ENCODE data around the gene KIF3A. TPM values are rescaled to one million over a fixed set of nuclear protein-coding genes. Genes with fewer than 3 reads are reported as not detected.

The KIF3A gene
- total and polyA plus RNA-seq, 2 of the 8 experiments (the other 6 are each of a cell fraction or from before 2014, with no cell fraction given): 3.1 to 13.1 TPM

DNA sequence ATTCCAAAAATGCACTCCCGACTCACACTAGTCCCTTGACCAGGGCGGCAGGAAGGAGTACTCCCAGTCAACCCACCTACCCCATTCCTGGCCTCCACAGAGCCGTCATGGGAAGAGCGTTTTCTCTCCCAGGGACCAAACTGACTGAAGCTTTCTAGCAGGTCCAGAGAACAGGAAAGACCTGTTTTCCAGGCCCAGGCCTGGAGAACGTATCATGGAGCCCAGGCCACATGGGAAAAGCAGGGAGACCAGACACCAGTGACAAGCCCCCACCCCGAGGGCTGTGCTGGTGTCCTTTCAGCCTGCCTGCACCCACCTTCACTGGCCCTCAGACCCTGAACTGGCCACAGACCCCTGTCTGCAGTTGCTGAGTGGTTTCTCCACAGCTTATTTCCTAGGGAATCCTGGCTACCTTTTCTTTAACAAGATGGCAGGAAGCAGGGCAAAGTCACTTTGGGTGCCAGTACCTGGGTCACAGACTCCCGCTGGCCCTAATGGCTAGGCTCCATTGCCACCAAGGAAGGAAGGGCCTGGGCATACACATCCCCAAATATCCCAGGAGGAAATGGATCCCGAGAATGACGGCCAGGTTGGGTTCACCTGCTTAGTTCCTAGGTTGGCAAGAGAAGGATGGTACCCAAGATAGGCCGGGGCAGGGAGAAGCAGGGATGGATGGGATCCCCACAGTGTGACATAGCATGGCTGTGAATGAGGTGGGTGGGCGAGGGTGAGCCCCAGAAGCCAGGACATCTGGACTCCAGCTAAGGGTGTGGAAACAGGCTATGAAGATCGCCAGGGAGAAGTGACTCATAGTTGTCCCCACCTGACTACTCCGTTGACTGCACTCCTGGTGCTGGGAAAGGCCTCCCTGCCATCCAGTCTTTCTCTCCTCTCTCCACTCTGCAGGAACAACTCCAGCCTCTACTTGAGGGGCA, 22.0 kb upstream of the KIF3A start:
- 85% methylated on average over 12 of the region's 13 CpGs; no CpG with 5 or more reads in 1 of the 2 experiments for WGBS, 2 experiments (ENCODE audit: extremely low coverage in 1 of 2, insufficient coverage in 1 of 2, insufficient read length in 1 of 2, insufficient replicate concordance in 2 of 2, low coverage in 1 of 2, low lambda C conversion rate in 2 of 2, missing lambda C conversion rate in 1 of 2)
- no peaks in the 10 kb centered on the region for H3K23me2 ChIP-seq (ENCODE audit: low read depth, low read length)
- no peak overlapping the region for H2AFZ ChIP-seq (ENCODE audit: low read length)
- H3K56ac ChIP-seq (replicated peaks; ENCODE audit: insufficient read length, low read depth, low read length): no peak overlapping the region
- H3K14ac ChIP-seq (ENCODE audit: insufficient read length): no peak overlapping the region
- no peak overlapping the region for H4K91ac ChIP-seq (replicated peaks; ENCODE audit: insufficient read length, low read length)
- no peaks in the 10 kb centered on the region for H3K79me2 ChIP-seq (ENCODE audit: control insufficient read depth in 1 of 2, insufficient read depth in 2 of 2, low read length in 2 of 2)
- no peak overlapping the region for H3K9ac ChIP-seq (replicated peaks in 1 of 4; ENCODE audit: extremely low read depth in 1 of 4, low read depth in 3 of 4, low read length in 3 of 4)
- ChIA-PET CTCF (ENCODE audit: partially characterized antibody) (interaction anchor here (1.0 to 18.2 kb wide), 2 partner anchors 11 to 67 kb away, joined by 5 to 322 read pairs; partner anchors contain the start of gene SHROOM1), POLR2A (ENCODE audit: partially characterized antibody) (interaction anchor here (1.3 kb wide), 1 partner anchor 17 kb away, joined by 4 read pairs; no protein-coding TSS in a partner anchor)
- no peak overlapping the region for H2AK5ac ChIP-seq (ENCODE audit: low read depth, low read length)
- H4K8ac ChIP-seq (ENCODE audit: extremely low read depth, insufficient read depth, low read length): no peak overlapping the region
- FAIRE-seq (no peak), DNase-seq (ENCODE audit: low read depth in 1 of 2, low spot score in 2 of 2) (peak in 1 of 2 experiments; percentile 37)
- no peak overlapping the region for H3K4me2 ChIP-seq (ENCODE audit: insufficient read depth in 1 of 2, low read depth in 2 of 2, low read length in 2 of 2)
- no peak overlapping the region for H3K4ac ChIP-seq (replicated peaks; ENCODE audit: insufficient read length, low read depth, low read length)
- no peak overlapping the region for H4K5ac ChIP-seq (ENCODE audit: insufficient read length, low read depth, low read length)
- H3K36me3 ChIP-seq (ENCODE audit: control insufficient read depth in 2 of 4, insufficient read depth in 4 of 4, low read length in 3 of 4): peaks cover 0 to 3% (median 0%) of the 10 kb centered on the region in 4 experiments; a peak in 3 of 8 replicates
- no peaks in the 10 kb centered on the region for H3K27me3 ChIP-seq (replicated peaks in 1 of 4; ENCODE audit: control insufficient read depth in 3 of 4, extremely low read depth in 1 of 4, insufficient read depth in 3 of 4, low read length in 3 of 4)
- H3K9me3 ChIP-seq (ENCODE audit: insufficient read depth in 2 of 2, low read depth in 1 of 2, low read length in 1 of 2): no peaks in the 10 kb centered on the region
- H2BK5ac ChIP-seq (ENCODE audit: low read depth, low read length): no peak overlapping the region
- H3K27ac ChIP-seq (ENCODE audit: low read depth, low read length): no peak overlapping the region
- H3K23ac ChIP-seq (ENCODE audit: insufficient read length): no peak overlapping the region
- no peak overlapping the region for H2BK12ac ChIP-seq (ENCODE audit: low read depth, low read length)
- H3K79me1 ChIP-seq (ENCODE audit: low read depth, low read length): no peaks in the 10 kb centered on the region
- H3K18ac ChIP-seq (ENCODE audit: extremely low read depth, low read length): no peak overlapping the region
- H2BK120ac ChIP-seq (replicated peaks; ENCODE audit: low read depth, low read length): no peak overlapping the region
- no peak overlapping the region for H2BK15ac ChIP-seq (ENCODE audit: low read length)
- H3K4me3 ChIP-seq (ENCODE audit: extremely low read depth in 1 of 4, insufficient read depth in 2 of 4, low read depth in 3 of 4, low read length in 4 of 4): no peak overlapping the region
- H3K4me1 ChIP-seq (replicated peaks in 1 of 4; ENCODE audit: control insufficient read depth in 3 of 4, insufficient read depth in 4 of 4, low read length in 3 of 4): peaks cover 0 to 4% (median 1%) of the 10 kb centered on the region in 4 experiments; a peak in 2 of 7 replicates
- no peak overlapping the region for H2BK20ac ChIP-seq (ENCODE audit: low read length)
- H4K20me1 ChIP-seq (replicated peaks in 1 of 2; ENCODE audit: control insufficient read depth in 1 of 2, insufficient read depth in 2 of 2, low read length in 2 of 2): peaks cover 0 to 7% of the 10 kb centered on the region in 2 experiments
- no peak for TF ChIP-seq POU5F1 (IDR thresholded peaks at IDR 0.05; ENCODE audit: low read depth, low read length)
- no peak for TF ChIP-seq JUN (IDR thresholded peaks at IDR 0.05; ENCODE audit: low read depth, low read length)
- TF ChIP-seq, protein P1, sequence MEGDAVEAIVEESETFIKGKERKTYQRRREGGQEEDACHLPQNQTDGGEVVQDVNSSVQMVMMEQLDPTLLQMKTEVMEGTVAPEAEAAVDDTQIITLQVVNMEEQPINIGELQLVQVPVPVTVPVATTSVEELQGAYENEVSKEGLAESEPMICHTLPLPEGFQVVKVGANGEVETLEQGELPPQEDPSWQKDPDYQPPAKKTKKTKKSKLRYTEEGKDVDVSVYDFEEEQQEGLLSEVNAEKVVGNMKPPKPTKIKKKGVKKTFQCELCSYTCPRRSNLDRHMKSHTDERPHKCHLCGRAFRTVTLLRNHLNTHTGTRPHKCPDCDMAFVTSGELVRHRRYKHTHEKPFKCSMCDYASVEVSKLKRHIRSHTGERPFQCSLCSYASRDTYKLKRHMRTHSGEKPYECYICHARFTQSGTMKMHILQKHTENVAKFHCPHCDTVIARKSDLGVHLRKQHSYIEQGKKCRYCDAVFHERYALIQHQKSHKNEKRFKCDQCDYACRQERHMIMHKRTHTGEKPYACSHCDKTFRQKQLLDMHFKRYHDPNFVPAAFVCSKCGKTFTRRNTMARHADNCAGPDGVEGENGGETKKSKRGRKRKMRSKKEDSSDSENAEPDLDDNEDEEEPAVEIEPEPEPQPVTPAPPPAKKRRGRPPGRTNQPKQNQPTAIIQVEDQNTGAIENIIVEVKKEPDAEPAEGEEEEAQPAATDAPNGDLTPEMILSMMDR (IDR thresholded peaks at IDR 0.05; ENCODE audit: control extremely low read depth in 1 of 3, insufficient read depth in 1 of 3, low read depth in 1 of 3, low read length in 3 of 3): no peak
- TF ChIP-seq RBBP5 (IDR thresholded peaks at IDR 0.05; ENCODE audit: borderline replicate concordance, low read depth, low read length): no peak
- no peak for TF ChIP-seq SIX5 (IDR thresholded peaks at IDR 0.05; ENCODE audit: low read depth, low read length)
- no peak for TF ChIP-seq SIRT6 (IDR thresholded peaks at IDR 0.05; ENCODE audit: low read length)
- TF ChIP-seq SP4 (IDR thresholded peaks at IDR 0.05; ENCODE audit: low read length): no peak
- no peak for TF ChIP-seq GTF2F1 (IDR thresholded peaks at IDR 0.05; ENCODE audit: borderline replicate concordance, low read depth, low read length)
- no peak for TF ChIP-seq NRF1 (IDR thresholded peaks at IDR 0.05; ENCODE audit: low read depth, low read length)
- no peak for TF ChIP-seq CBX8 (IDR thresholded peaks at IDR 0.05; ENCODE audit: borderline replicate concordance, low read depth, low read length)
